Trophoblast cell (in vitro differentiated cells and primary cell): ENCODE measurements around the gene TARS3.

Experiments used
- DNase-seq, 2 donors: peaks; one replicate each; pipeline ENCODE4 v3.0.0-alpha.2; 2016
- H2AFZ ChIP-seq: 2 replicates; pipeline ENCODE4 v1.6.1; 2013; ENCODE audit warnings: low read length, moderate library complexity, mild to moderate bottlenecking; ENCODE audit not compliant: insufficient read depth, poor library complexity
- H2AK5ac ChIP-seq: 2 replicates; pipeline ENCODE4 v1.6.1; 2013; ENCODE audit warnings: mild to moderate bottlenecking, low read length
- H2BK120ac ChIP-seq: 2 replicates; pipeline ENCODE4 v1.6.1; 2013; ENCODE audit warnings: low read length, mild to moderate bottlenecking, moderate library complexity; ENCODE audit not compliant: insufficient read depth, poor library complexity
- H2BK12ac ChIP-seq: 2 replicates; pipeline ENCODE4 v1.6.1; 2013; ENCODE audit warnings: mild to moderate bottlenecking, low read length, moderate library complexity
- H2BK5ac ChIP-seq: 2 replicates; pipeline ENCODE4 v1.6.1; 2013; ENCODE audit warnings: low read length, low read depth, moderate library complexity, mild to moderate bottlenecking; ENCODE audit not compliant: poor library complexity
- H3K14ac ChIP-seq: 2 replicates; pipeline ENCODE4 v1.6.1; 2013; ENCODE audit warnings: mild to moderate bottlenecking, low read length
- H3K18ac ChIP-seq: 2 replicates; pipeline ENCODE4 v1.6.1; 2013; ENCODE audit warnings: mild to moderate bottlenecking, low read length
- H3K23ac ChIP-seq: 2 replicates; pipeline ENCODE4 v1.6.1; 2013; ENCODE audit warnings: low read length
- H3K27ac ChIP-seq: 2 replicates; pipeline ENCODE4 v1.5.1; 2013; ENCODE audit warnings: low read depth, mild to moderate bottlenecking, inconsistent platforms, low read length, moderate library complexity
- H3K27me3 ChIP-seq: 2 replicates; pipeline ENCODE4 v1.6.1; 2013; ENCODE audit warnings: inconsistent platforms, mild to moderate bottlenecking, low read length, moderate library complexity; ENCODE audit not compliant: insufficient read depth
- H3K36me3 ChIP-seq, 2 experiments: 1 replicate in 1 of 2; 2 replicates in 1 of 2; pipeline ENCODE4 v1.6.1; 2013; ENCODE audit warnings: low read length in 2 of 2, mild to moderate bottlenecking in 2 of 2, moderate library complexity in 1 of 2; ENCODE audit not compliant: insufficient read depth in 2 of 2, control insufficient read depth in 1 of 2
- H3K4ac ChIP-seq: 2 replicates; pipeline ENCODE4 v1.6.1; 2013; ENCODE audit warnings: low read depth, mild to moderate bottlenecking, low read length, moderate library complexity
- H3K4me1 ChIP-seq, 2 experiments: 1 replicate in 1 of 2; 2 replicates in 1 of 2; pipeline ENCODE4 v1.6.1; 2013; ENCODE audit warnings: low read length in 2 of 2, mild to moderate bottlenecking in 2 of 2, moderate library complexity in 1 of 2; ENCODE audit not compliant: insufficient read depth in 2 of 2, control insufficient read depth in 1 of 2
- H3K4me2 ChIP-seq: 2 replicates; pipeline ENCODE4 v1.6.1; 2013; ENCODE audit warnings: inconsistent platforms, mild to moderate bottlenecking, low read length, moderate library complexity
- H3K4me3 ChIP-seq: 2 replicates; pipeline ENCODE4 v1.5.1; 2013; ENCODE audit warnings: mild to moderate bottlenecking, low read depth, low read length, inconsistent platforms
- H3K79me1 ChIP-seq: one replicate; pipeline ENCODE4 v1.6.1; 2013; ENCODE audit warnings: low read length
- H3K79me2 ChIP-seq: 2 replicates; pipeline ENCODE4 v1.6.1; 2013; ENCODE audit warnings: low read length, mild to moderate bottlenecking; ENCODE audit not compliant: control insufficient read depth, insufficient read depth, poor library complexity
- H3K9ac ChIP-seq: 2 replicates; pipeline ENCODE4 v1.6.1; 2013; ENCODE audit warnings: mild to moderate bottlenecking, low read length
- H3K9me3 ChIP-seq: 2 replicates; pipeline ENCODE4 v1.6.1; 2013; ENCODE audit warnings: low read depth, mild to moderate bottlenecking, control low read depth, inconsistent platforms, low read length; ENCODE audit not compliant: insufficient read depth
- H4K12ac ChIP-seq: 2 replicates; pipeline ENCODE4 v1.6.1; 2013; ENCODE audit warnings: low read depth, mild to moderate bottlenecking, low read length, moderate library complexity
- H4K8ac ChIP-seq: 2 replicates; pipeline ENCODE4 v1.6.1; 2013; ENCODE audit warnings: low read depth, mild to moderate bottlenecking, low read length, moderate library complexity
- H4K91ac ChIP-seq: one replicate; pipeline ENCODE4 v1.6.1; 2013; ENCODE audit warnings: low read depth, mild to moderate bottlenecking, low read length, moderate library complexity
- WGBS: extraction: QIAGEN DNeasy Blood & Tissue Kit; methylation state at CpG from one replicate; pipeline ENCODE4 v1.1.7; 2013; ENCODE audit warnings: missing lambda C conversion rate; ENCODE audit not compliant: insufficient read length, insufficient coverage; ENCODE audit errors: extremely low coverage; 5-methylcytosine and 5-hydroxymethylcytosine counted together

The TARS3 gene

GRCh38 chr15:101612676-101613075, 111.6 kb downstream of the TARS3 start:
- Histone ChIP-seq H3K79me1 (no peaks in the 10 kb centered on the region), H2AFZ (no peak overlapping the region), H2BK120ac (no peak overlapping the region), H4K91ac (no peak overlapping the region), H3K79me2 (no peaks in the 10 kb centered on the region), H2BK12ac (no peak overlapping the region), H3K4ac (no peak overlapping the region), H3K4me3 (no peak overlapping the region), H3K9me3 (no peaks in the 10 kb centered on the region), H3K14ac (no peak overlapping the region), H4K8ac (no peak overlapping the region), H3K27ac (no peak overlapping the region), H3K4me2 (no peak overlapping the region), H3K9ac (no peak overlapping the region), H2AK5ac (no peak overlapping the region), H3K4me1 (peaks cover 3 to 4% of the 10 kb centered on the region in 2 experiments), H3K23ac (no peak overlapping the region), H3K18ac (no peak overlapping the region), H3K36me3 (no peaks in the 10 kb centered on the region), H4K12ac (no peak overlapping the region), H2BK5ac (no peak overlapping the region), H3K27me3 (no peaks in the 10 kb centered on the region)
- no peak for DNase-seq
- no CpG with 5 or more reads among the region's 11 CpGs for WGBS

- Histone ChIP-seq H3K9me3 (peaks cover under 1% of the 10 kb centered on the region), H2BK5ac (no peak overlapping the region), H3K79me1 (no peaks in the 10 kb centered on the region), H3K4ac (no peak overlapping the region), H3K79me2 (no peaks in the 10 kb centered on the region), H2BK120ac (no peak overlapping the region), H4K12ac (no peak overlapping the region), H4K91ac (no peak overlapping the region), H3K9ac (no peak overlapping the region), H2AK5ac (no peak overlapping the region), H2BK12ac (no peak overlapping the region), H4K8ac (no peak overlapping the region), H3K4me2 (no peak overlapping the region), H3K4me1 (peaks cover 3 to 4% of the 10 kb centered on the region in 2 experiments), H3K23ac (no peak overlapping the region), H3K14ac (no peak overlapping the region), H3K36me3 (no peaks in the 10 kb centered on the region), H3K27me3 (no peaks in the 10 kb centered on the region), H3K18ac (no peak overlapping the region), H3K27ac (no peak overlapping the region), H3K4me3 (no peak overlapping the region), H2AFZ (no peak overlapping the region)
- WGBS, result no CpG with 5 or more reads among the region's 10 CpGs
- no peak for DNase-seq
Measured at GRCh38 chr15:101611580-101612299, 112.5 kb downstream of the TARS3 start.

- H3K18ac ChIP-seq, result no peak overlapping the region
- no peak overlapping the region for H3K14ac ChIP-seq
- H3K27me3 ChIP-seq, result no peaks in the 10 kb centered on the region
- no peak overlapping the region for H3K4me3 ChIP-seq
- H3K9me3 ChIP-seq, result peaks cover 2% of the 10 kb centered on the region
- no peak overlapping the region for H2AFZ ChIP-seq
- H3K9ac ChIP-seq, result no peak overlapping the region
- no peak overlapping the region for H2BK120ac ChIP-seq
- no peak overlapping the region for H3K4me2 ChIP-seq
- no peak overlapping the region for H3K4ac ChIP-seq
- H4K8ac ChIP-seq, result no peak overlapping the region
- no peak overlapping the region for H3K23ac ChIP-seq
- no CpG with 5 or more reads among the region's 15 CpGs for WGBS
- DNase-seq, result no peak
- no peaks in the 10 kb centered on the region for H3K36me3 ChIP-seq
- H4K91ac ChIP-seq, result no peak overlapping the region
- H3K79me1 ChIP-seq, result no peaks in the 10 kb centered on the region
- no peak overlapping the region for H4K12ac ChIP-seq
- no peaks in the 10 kb centered on the region for H3K79me2 ChIP-seq
- H2BK12ac ChIP-seq, result no peak overlapping the region
- no peak overlapping the region for H2AK5ac ChIP-seq
- no peak overlapping the region for H2BK5ac ChIP-seq
- no peak overlapping the region for H3K27ac ChIP-seq
- peaks cover 3% of the 10 kb centered on the region in 2 experiments for H3K4me1 ChIP-seq
Measured at GRCh38 chr15:101611007-101611406, 113.3 kb downstream of the TARS3 start.

- no CpG with 5 or more reads among the region's 8 CpGs for whole genome bisulfite sequencing
- Histone ChIP-seq H3K9me3 (peaks cover 2% of the 10 kb centered on the region), H3K14ac (no peak overlapping the region), H3K4me1 (no peaks in the 10 kb centered on the region), H4K91ac (no peak overlapping the region), H3K79me1 (no peaks in the 10 kb centered on the region), H2BK120ac (no peak overlapping the region), H3K9ac (no peak overlapping the region), H2AFZ (no peak overlapping the region), H3K4me2 (no peak overlapping the region), H3K27me3 (no peaks in the 10 kb centered on the region), H3K79me2 (no peaks in the 10 kb centered on the region), H3K4ac (no peak overlapping the region), H4K12ac (no peak overlapping the region), H3K27ac (no peak overlapping the region), H2BK12ac (no peak overlapping the region), H2BK5ac (no peak overlapping the region), H3K23ac (no peak overlapping the region), H3K18ac (no peak overlapping the region), H4K8ac (no peak overlapping the region), H2AK5ac (no peak overlapping the region), H3K4me3 (no peak overlapping the region), H3K36me3 (no peaks in the 10 kb centered on the region)
- no peak for DNase-seq
Measured at GRCh38 chr15:101610611-101611000, 113.7 kb downstream of the TARS3 start.
